ENCODE results near the gene TPRN.

The TPRN gene

DNA sequence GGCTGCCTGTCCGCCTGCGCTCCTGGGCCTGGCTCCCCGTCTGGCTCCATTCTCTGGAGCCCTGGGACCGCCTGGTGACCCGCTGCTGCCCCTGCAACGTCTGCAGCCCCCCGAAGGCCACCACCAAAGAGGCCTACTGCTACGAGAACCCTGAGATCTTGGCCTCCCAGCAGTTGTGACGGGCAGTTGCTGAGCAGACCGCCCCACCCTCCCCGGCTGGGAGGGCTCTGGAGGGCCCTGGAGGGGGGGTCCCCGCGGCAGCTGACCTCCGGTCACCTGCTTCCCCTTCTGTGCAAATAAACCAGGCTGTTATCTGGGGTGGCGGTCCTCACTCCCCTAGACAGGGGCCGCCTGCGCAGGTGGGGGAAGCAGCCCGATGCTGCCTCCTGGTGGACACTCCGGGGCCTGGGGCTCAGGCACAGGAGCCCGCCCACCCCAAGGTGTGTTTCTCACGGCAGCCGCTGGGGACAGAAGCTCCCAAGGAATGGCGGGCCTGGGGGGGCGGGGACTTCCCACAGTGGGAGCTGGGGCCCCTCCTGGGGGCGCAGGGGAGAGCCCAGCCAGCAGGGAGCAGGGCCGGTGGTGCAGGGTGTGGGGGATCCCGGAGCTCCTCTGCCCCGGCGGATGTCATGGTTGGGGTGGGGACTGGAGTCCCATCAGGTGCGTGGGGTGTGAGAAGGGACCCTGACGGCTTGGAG lies 35.8 kb upstream of the TPRN start:
- peak; percentile 93 for DNase-seq (ENCODE audit: low spot score)

DNA sequence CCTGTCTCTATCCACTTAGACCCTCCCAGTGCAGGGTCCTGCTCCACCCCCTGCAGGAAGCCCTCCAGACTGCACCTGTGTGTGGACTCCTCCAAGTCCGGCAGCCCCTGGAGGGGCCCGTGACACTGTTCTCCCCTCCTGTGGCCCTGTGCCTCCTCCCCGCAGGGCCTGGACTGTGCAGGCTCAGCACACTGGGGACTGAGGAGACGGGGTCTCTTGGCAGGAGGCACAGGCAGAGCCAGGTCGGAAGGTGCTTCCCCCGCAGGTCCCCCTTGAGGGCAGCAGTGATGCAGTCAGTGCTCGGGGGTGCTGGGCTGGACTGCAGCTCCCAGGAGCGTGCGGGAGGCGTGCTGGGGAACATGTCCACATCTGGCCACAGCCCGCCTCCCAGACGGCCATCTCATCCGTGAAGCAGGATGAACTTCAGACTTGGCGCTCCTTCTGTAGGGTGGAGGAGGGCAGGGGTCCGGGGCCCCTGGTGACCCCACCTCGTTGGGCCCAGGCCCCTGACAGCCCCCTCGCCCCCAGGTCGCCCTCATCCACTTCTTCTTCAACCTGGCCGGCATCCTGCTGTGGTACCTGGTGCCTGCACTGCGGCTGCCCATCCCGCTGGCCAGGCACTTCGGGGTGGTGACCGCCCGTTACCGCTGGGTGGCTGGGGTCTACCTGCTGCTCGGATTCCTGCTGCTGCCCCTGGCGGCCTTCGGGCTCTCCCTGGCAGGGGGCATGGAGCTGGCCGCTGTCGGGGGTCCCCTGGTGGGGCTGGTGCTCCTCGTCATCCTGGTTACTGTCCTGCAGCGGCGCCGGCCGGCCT lies 35.1 kb upstream of the TPRN start:
- DNase-seq (ENCODE audit: low spot score): no peak

DNA sequence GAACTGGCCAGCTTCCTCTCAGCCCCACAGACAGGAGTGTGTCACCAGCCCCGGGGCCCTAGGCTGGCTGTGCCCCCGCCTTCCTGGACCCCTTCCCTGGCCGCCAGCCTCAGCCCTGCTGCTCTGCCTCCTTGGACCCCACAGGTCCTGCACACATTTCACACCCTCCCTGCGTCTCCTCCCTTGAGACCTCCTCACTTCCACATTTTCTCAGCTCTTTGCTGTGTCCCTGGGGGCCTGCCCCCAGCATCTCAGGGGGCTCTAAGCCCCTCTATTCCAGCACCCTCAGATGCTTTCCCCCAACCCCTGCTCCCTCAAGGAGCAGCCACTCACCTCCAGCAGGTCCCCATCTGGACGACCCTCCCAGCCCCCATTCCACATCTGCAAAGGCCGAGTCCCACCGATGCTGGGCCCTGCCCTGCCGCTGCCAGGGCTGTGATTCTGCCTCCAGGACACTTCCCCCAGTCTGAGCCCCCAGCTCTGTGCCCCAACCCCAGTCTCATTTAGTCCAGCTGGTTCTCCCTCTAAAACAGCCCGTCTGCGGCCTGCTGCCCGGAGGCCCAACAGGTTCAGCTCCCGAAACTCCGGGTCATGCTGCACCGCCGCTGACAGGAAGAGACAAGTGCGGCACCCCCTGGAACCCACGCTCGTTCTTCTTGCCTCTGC lies 34.4 kb upstream of the TPRN start:
- DNase-seq (ENCODE audit: low spot score): peak; percentile 60

DNA sequence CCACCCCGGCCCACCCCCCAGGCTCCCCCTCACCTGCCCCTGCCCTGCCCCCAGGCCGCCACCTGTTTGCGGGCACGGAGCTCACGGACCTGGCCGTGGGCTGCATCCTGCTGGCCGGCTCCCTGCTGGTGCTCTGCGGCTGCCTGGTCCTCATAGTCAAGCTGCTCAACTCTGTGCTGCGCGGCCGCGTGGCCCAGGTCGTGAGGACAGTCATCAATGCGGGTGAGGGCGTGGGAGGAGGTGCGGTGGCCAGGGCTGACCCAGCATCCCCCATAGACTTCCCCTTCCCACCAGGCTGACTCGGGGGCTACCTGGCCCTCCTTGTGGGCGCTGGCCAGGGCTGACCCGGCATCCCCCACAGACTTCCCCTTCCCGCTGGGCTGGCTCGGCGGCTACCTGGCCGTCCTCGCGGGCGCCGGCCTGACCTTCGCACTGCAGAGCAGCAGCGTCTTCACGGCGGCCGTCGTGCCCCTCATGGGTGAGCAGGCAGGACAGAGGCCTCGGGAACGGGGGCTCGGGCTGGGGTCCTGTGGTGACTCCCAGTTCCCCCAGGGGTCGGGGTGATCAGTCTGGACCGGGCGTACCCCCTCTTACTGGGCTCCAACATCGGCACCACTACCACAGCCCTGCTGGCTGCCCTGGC lies 33.6 kb upstream of the TPRN start:
- DNase-seq (ENCODE audit: low spot score): no peak

DNA sequence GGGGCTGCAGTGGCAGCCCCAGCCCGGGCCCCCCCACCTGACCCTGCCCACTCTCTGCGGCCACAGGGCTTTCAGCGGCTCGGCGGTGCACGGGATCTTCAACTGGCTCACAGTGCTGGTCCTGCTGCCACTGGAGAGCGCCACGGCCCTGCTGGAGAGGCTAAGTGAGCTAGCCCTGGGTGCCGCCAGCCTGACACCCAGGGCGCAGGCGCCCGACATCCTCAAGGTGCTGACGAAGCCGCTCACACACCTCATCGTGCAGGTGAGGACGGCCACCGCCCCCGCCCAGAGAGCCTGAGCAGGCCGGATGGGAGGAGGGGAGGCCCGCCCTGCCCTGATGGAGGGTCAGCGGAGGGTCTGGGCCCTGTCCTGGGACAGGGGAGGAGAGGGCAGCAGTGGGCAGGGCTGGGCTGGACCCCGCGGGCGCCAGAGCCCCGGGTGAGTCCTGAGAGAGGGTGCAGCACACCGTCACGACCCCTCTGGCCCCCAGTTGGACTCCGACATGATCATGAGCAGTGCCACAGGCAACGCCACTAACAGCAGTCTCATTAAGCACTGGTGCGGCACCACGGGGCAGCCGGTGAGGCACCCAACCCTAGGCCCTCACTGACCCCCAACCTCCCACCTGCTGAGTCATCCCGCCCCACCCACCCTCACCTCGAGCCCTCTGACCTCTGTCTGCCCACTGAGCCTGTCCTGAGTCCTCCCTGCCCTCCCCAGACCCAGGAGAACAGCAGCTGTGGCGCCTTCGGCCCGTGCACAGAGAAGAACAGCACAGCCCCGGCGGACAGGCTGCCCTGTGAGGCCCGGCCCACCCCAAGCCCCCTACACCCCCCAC lies 32.8 kb upstream of the TPRN start:
- no peak for DNase-seq (ENCODE audit: low spot score)

DNA sequence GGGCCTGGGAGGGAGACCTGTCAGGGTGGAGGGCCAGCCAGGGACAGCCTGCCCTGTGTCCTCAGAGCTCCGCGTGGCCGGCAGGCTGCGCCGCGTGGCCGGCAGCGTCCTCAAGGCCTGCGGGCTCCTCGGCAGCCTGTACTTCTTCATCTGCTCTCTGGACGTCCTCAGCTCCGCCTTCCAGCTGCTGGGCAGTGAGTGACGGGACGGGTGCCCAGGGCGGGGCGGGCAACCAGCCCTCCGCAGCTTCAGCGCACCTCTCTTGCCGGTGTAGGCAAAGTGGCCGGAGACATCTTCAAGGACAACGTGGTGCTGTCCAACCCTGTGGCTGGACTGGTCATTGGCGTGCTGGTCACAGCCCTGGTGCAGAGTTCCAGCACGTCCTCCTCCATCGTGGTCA lies 32.0 kb upstream of the TPRN start:
- DNase-seq (ENCODE audit: low spot score): no peak

DNA sequence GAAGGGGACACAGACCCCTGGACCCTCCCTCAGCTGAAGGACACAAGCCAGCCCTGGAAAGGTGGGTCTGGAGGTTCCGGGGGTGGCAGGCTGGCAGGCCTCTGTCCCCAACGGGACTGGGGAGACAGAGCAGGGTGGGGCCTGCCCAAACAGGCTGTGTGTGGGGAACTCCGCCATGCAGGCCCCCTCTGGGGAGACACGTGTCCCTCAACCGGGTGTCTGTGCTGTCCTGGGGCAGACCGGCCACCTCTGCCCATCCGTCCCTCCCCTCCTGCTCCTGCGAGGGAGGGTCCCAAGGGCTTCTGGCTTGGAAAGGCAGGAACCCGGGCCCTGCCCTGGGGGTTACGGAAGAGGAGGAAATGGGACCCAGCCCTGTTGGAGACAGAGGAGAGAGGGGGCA lies 31.6 kb upstream of the TPRN start:
- DNase-seq (ENCODE audit: low spot score): no peak

DNA sequence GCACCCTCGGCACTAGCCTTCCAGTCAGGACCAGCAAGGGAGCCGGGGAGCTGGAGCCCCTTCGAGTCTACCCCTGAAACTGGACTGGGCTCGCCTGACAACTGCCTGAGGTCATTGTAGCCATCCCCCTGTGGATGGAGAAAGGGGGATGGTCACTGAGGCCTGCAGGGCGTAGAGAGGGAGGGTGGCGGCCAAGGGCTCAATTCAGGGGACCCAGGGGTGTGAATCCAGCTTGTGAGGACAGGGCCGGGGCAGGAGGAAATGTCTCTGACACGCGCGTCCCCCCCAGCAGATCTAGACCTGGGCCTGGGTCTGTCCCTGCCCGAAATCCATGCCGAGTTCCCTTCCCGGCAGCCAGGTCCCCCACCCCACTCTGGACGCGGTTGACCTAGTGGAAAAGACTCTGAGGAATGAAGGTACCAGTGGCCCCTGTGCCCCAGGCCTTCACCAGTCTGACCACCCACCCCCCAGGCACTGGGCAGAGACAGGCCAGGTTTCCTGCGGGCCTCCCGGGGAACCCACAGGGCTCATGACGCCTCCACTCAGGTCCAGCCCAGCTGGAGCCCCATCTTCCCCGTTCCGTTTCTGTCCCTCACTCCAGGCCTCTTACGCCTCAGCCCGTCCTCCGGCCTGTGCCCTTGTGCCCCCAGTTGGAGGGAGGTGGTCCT lies 31.0 kb upstream of the TPRN start:
- no peak for DNase-seq (ENCODE audit: low spot score)

DNA sequence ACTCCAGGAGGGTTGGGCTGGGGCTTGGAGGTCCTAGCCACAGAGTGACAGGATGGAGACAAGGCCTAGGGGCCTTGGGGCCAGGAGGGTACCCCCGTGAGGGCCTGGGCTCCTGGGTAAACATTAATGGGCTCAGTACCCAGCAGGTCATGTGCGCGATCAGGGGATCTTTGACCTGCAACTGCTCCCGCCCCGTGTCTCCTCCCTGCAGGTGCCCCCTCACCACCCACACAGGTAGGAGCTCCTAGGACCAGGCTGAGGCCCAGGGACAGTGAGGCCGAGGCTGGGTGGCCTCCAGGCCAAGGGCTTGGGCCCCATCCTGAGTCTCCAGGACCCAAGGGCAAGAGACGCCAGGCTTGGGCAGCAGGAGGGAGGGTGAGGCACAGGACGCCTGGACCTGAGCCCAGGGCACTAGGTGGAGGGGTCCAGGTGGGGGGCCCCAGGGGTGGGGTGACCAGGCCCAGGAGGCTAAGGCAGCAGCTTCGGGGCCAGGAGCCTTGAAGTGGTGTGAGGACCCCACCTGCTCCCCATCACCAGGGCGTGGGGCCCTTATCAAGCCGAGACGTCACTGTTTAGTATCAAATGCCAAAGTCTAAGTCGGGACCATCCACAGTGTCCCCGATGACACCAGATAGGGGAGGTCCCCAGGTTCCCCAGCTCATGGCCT lies 30.3 kb upstream of the TPRN start, which contains the start of gene SLC34A3:
SLC34A3 (plus strand) TSS at position 197 of the 667 bp plus-strand sequence. CDS start 802 bp downstream, outside the sequence.
- no peak for DNase-seq (ENCODE audit: low spot score)

DNA sequence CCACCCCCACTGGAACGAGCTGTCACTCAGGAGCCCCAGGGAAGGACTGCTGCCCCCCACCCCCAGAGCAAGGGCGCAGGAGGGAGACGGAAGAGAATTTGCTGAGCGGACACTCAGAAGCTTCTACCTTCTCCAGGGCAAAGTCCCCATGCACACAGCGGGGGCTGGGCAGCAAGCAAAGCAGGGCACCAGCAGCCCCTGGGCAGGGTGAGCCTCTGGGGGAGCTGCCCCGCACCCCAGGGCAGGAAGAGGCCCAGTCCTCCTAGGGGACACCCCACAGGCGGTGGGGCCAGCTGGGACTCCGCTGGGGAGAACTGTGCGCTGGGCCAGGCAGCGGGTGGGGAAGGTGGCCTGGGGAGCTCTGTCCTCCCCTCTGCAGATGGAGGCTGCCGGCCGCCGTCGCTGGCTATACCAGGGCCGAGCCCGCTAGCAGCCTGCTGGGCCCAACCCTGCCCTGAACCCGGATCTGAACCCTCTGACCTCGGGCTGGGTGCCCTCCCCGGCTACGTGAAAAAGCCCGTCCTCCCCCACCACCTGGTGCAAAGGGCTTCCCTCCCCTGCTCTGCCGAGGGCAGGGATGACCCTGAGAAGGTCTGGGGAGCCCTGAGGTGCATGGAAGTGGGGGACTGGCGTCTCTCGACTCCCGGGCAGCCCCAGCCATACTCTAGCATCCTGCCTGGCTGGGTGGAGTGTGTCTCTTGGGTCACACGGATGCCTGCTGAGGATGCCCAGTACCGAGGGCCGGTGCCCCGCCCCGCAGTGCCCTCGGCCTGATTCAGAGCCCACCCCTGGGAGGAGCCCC lies 29.6 kb upstream of the TPRN start:
- DNase-seq (ENCODE audit: low spot score): no peak

DNA sequence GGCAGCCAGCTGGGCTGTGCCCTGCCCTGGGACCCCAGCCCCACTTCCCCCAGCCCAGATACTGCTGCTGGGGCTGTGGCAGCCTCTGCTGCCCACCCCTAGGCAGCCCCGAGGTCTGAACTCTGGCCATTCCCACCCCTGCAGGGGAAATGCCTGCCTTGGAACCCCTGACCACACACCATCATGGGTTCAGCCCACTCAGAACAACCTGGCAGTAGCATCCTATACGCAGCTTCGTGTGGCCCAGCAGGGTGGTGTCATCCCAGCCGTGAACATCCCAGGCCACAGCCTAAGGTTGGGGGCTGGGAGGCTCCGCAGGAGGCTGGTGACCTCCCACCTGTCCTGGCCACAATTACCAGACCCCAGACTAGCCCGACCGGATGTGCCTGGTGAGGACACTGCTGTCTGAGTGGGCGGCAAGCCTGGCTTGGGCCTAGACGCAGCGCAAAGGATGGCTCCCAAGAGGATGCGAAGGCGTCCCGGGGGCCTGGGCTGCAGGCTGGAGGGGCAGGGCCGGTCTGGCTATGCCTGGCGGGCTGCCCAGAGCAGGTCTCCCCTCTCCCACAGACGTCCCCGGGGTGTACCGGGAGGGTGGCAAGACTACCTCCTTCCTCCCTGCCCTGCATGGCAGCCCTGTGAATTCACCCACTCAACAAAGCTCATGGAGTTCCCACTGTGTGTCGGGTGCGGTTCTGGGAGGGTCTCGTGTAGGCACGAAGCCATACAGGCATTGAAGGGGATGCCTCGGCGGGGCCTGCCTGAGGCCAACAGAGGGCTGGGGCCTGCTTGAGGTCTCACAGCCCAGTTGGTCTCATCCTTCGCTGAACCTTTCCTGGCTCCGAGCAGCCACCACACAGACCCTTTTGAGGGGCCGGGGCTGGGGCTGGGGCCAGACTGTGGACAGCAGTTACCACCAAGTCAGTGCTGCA lies 28.7 kb upstream of the TPRN start:
- DNase-seq (ENCODE audit: low spot score): no peak

DNA sequence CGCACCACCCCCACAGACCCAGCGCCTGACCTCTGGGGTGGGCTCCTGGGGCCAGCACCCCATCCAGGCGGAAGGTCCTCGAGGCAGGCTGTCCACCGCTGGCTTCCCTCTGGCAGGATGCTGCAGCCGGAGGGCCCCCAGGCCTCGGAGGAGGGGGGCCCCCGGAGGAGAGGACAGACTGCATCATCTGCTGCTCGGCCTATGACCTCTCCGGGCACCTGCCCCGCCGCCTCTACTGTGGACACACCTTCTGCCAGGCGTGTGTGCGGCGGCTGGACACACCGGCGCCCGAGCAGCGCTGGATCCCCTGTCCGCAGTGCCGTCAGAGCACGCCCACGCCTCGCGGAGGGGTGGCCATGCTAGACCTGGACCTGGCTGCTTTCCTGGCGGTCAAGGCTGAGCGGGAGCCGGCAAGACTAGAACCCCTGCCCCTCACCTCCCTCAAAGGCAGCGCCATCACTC lies 28.0 kb upstream of the TPRN start:
- DNase-seq (ENCODE audit: low spot score): no peak

DNA sequence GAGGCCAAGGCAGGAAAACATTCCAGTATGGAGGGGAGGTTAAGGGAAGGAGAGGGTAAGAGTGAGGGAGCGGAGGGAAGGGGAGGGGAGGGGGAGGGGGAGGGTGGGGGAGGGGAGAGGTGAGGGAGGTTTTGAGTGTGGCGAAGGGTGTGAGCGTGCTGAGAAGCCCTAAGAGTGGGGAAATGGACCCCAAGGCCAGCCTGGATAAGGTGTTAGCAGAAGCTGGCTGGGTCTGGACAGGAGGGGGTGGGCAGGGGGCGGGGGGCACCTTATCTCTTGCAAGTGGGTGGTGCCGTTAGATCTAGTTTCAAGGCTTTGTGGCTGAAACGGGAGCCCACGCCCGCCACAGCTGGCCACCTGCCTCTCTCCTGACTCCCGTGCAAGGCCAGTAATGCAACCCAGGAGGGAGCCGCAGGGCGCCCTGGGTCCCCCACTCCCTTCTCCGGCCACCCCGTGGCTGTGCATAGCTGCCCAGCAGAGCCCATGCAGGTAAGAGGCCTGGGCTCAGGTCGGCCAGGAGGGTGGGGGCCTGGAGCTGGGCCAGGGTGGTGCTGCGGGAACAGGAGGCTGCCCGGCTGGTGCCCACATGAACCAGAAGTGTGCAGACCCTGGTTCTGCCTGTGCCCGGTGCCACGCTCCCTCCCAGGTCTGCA lies 27.4 kb upstream of the TPRN start:
- no peak for DNase-seq (ENCODE audit: low spot score)

DNA sequence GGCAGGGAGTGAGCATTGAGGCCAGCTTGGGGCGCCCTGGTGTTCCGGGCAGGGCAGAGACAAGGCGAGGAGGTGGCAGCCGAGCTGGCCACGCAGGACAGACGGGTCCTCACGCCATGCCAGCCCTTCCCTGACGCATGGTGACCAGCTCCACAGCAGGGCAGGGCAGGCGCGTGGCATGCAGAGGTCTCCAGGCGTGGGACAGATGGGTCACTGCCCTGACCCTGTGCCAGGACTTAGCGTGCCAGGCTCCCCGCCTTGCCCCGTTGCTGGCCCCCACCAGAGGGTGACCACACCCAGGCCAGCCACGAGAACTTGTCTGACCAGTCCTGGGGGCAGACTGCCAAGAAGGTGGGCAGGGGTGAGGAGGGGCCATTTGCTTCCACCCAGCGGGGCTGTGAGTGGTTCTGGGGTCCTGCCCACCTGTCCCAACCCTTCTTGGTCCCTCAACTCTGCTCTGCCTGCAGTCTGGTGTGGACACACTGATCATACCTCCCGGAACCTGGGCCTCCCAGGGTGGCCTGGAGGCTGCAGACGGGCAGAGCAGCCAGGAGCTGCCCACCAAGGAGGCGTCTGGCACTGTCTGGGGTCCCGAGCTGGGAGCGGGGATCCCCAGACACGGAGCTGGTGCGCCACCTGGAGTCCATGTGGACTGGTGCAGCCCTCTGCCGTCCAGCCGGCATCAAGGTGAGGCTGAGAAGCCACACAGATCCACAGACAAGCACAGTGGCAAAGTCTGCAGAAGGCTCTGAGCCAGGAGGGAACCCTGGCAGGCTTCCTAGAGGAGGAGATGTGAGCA lies 26.7 kb upstream of the TPRN start, which contains the start of gene RNF224:
RNF224 (plus strand) TSS at position 449 of the 799 bp plus-strand sequence. CDS start 834 bp downstream, outside the sequence.
- peak; percentile 80 for DNase-seq (ENCODE audit: low spot score)

DNA sequence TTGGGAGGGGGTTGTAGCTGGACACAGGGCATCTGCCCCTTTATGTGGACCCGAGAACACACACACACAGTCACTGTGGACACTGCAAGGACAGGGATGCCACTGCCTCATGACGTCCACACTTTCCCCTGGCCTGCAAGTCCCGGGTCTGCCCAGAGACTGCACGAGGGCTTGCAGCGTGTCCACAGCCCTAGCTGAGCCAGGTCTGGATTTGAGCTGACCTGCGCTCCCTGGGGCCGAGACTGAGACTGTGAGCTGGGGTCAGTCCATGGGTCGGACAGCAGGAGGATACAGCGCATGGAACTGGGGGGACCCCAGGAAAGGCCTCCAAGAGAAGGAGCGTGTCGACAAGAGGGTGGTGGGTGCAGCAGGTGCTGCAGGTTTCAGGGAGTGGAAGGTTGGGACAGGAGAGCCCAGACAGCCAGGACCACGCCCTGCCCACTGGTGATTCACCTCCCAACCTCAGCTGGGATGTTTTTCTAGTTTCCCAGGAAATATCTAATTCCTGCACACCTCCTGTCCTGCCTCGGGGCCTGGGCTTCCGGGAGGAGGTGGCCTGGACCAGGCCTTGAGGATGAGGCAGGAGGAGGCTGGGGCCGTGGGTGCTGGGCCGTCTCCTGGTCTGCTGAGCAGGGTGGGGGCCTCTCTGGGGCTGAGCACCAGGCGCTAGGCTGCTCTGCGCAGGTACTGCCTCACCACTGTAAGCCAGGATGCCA lies 26.0 kb upstream of the TPRN start:
- DNase-seq (ENCODE audit: low spot score): no peak

DNA sequence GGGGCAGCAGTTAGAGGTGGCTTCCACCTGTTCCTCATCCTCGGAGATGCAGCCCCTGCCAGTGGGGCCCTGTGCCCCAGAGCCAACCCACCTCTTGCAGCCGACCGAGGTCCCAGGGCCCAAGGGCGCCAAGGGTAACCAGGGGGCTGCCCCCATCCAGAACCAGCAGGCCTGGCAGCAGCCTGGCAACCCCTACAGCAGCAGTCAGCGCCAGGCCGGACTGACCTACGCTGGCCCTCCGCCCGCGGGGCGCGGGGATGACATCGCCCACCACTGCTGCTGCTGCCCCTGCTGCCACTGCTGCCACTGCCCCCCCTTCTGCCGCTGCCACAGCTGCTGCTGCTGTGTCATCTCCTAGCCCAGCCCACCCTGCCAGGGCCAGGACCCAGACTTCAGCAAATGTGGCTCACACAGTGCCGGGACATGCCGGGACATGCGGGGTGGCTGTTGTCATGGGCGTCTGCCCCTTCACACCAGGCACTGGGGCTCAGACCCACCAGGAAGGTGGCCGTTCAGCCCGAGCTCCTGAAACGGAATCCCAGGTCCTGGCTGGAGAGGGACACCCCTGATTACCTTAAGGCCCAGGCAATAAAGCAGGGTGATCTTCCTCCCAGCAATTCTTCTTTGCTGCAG lies 25.3 kb upstream of the TPRN start:
- no peak for DNase-seq (ENCODE audit: low spot score)

Measured in germinal center (tissue), 1 donor.